Measurements from ENCODE around the gene LRRC14B.

The LRRC14B gene

DNA sequence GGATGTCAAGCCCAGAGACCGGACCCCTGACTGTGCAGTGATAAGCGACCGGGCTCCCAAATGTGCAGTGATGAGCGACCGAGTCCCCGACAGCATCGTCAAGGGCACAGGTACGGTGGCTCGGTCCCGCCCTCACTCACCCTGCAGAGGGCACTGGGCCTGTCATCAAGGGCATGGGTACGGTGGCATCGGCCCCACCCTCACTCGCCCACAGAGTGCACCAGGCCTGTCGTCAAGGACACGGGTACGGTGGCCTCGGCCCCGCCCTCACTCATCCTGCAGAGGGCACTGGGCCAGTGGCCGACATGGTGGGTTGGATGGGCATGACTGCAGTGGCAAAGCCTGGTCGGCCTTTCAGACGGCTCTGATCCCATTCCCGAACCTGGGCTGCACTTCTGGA lies 9.7 kb upstream of the LRRC14B start:
- DNase-seq (ENCODE audit: low read depth) = no peak
- TF ChIP-seq, protein P1, sequence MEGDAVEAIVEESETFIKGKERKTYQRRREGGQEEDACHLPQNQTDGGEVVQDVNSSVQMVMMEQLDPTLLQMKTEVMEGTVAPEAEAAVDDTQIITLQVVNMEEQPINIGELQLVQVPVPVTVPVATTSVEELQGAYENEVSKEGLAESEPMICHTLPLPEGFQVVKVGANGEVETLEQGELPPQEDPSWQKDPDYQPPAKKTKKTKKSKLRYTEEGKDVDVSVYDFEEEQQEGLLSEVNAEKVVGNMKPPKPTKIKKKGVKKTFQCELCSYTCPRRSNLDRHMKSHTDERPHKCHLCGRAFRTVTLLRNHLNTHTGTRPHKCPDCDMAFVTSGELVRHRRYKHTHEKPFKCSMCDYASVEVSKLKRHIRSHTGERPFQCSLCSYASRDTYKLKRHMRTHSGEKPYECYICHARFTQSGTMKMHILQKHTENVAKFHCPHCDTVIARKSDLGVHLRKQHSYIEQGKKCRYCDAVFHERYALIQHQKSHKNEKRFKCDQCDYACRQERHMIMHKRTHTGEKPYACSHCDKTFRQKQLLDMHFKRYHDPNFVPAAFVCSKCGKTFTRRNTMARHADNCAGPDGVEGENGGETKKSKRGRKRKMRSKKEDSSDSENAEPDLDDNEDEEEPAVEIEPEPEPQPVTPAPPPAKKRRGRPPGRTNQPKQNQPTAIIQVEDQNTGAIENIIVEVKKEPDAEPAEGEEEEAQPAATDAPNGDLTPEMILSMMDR (IDR thresholded peaks at IDR 0.05; ENCODE audit: low read length, missing control alignments) = no peak
- H3K4me3 ChIP-seq (replicated peaks; ENCODE audit: low read depth, low read length) = no peak overlapping the region

DNA sequence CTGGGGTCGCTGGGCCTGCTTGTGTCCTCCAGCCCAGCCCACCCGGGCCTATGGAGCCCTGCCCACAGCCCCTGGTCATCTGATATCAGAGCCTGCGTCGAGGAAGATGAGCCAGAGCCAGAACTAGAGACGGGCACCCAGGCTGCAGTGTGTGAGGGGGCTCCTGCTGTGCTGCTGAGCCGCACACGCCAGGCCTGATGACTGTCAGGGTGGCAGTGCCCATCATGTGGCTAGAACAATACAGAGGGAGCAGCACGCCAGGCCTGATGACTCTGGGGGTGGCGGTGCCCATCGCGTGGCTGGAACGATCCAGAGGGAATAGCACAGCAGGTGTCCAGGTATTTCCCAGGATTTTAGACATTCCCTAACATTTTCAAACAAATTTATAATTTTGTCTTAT lies 9.2 kb upstream of the LRRC14B start:
- TF ChIP-seq, protein P1 (IDR thresholded peaks at IDR 0.05; ENCODE audit: low read length, missing control alignments) = no peak
- H3K4me3 ChIP-seq (replicated peaks; ENCODE audit: low read depth, low read length) = no peak overlapping the region
- no peak for DNase-seq (ENCODE audit: low read depth)

DNA sequence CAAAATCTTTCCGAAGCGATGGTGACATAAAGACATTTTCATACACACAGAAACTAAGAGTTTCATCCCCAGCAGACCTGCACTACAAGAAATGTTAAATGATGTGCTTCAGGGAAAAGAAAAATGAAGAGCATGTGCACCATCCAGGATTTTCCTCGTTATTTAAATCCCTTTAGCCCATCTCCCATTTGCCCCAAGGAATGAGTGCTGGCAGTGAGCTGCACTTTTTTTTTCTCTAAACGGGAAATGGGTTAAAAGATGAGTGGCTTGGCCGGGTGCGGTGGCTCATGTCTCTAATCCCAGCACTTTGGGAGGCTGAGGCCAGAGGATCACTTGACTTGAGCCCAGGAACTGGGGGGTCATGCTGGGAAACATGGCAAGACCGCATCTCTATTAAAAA lies 6.8 kb upstream of the LRRC14B start:
- no peak for DNase-seq (ENCODE audit: low read depth)
- no peak overlapping the region for H3K4me3 ChIP-seq (replicated peaks; ENCODE audit: low read depth, low read length)
- TF ChIP-seq, protein P1 (IDR thresholded peaks at IDR 0.05; ENCODE audit: low read length, missing control alignments) = no peak

DNA sequence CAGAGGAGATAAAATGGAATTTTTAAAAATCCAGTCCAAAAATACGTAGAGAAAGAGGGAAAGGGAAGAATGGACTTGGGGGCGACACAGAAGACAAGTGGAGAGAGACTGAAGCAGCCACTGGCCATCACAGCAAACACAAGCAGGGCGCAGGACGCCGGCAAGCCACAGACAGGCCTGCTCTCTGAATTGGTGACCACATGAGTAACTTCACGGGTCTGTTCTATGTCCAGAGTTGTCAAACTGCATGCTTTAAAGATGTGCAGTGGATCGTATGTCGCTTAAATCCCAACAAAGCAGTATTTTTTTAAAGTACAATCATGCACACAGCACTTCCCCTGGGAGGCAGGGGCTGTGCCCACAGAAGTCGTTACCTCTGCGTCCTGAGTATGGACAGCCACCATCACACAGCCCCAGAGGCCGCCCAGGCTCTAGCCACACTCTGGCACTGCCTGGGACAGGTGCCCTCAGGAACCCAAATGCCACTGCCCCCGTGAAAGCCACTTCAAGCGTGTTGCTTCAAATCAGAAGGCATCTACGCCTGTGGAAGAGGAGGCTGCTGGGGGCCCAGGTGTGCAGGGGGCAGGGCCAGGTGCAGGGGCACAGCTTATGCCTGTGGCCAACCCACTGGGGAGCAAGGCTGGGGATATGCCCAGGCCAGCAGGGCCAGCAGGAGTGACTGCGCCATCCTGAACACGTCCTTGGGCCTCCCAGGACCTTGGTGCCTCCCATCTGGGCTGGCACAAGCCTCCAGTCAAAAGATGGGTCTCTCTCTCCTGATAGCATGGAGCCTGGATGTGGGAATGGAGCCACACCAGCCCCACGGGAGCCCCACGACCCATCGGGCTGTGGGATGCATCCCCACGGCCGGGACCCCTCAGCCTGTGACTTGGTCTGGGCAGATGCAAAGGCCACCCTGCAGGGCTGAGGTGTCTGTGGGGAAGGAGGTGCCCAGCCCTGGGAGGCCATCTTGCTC lies 5.9 kb upstream of the LRRC14B start:
- no peak overlapping the region for H3K4me3 ChIP-seq (replicated peaks; ENCODE audit: low read depth, low read length)
- TF ChIP-seq, protein P1 (IDR thresholded peaks at IDR 0.05; ENCODE audit: low read length, missing control alignments) = no peak
- DNase-seq (ENCODE audit: low read depth) = no peak

DNA sequence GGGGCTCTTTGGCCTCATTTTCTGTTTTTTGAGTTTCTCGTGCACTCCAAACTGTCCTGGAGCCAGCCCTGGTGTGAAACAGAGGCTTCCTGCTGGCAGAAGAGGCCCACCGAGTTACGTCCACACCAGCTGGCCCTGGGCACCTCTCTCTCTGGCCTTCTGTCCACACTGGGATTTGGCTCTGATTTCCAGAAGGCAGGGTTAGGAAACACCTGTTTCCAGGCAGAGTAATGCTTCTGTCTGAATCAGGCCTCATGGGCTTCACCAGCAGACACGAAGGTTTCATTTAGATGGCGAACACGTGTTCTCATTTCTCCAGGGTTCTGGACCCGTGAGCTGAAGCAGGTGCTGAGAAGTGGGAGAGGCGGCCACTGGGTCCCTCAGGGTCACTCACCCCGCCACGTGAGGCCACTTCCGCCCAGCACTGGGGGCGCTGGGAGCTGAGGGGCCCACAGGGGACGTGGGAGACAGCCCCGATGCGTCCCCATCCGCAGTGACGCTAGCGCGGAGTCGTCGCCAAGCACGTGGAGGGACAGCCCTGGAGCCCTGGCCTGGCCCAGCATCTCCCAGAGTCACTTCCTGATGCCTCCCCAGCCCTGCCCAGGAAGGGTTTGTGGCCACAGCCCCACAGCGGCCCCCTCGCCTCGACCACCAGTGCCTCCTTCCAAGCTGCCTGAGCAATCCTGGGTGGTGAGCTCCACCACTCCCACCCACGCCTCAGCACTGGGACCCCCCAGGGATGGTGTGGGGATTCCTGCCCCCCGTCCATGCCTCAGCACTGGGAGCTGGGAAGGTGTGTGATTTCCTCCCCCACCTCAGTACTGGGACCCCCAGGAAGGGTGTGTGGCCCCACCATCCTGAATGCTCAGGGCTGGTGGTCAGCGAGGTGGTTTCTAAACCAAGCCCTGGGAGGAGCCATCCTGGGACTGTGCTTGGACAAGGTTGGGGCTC lies 4.9 kb upstream of the LRRC14B start:
- TF ChIP-seq, protein P1 (IDR thresholded peaks at IDR 0.05; ENCODE audit: low read length, missing control alignments) = no peak
- H3K4me3 ChIP-seq (replicated peaks; ENCODE audit: low read depth, low read length) = no peak overlapping the region
- no peak for DNase-seq (ENCODE audit: low read depth)

DNA sequence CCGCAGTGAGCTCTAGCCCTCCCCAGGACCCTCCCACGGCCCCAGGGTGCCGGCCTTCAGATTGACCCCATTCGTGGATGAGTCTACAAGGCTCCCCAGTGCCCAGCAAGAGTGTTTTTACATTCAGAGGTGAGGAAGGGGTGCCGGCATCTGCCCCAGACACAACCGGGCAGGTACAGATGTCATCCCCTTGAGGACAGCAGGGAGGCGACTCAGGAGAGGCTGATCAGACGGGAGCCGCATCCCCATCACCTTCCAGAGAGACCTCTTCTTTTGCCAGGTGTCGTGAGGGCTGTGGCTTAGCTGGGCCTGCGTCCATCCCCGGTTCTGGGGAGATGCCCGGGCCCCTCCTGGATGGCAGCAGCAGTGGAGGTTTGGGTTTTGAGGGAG lies 4.3 kb upstream of the LRRC14B start:
- no peak overlapping the region for H3K4me3 ChIP-seq (replicated peaks; ENCODE audit: low read depth, low read length)
- no peak for DNase-seq (ENCODE audit: low read depth)
- TF ChIP-seq, protein P1 (IDR thresholded peaks at IDR 0.05; ENCODE audit: low read length, missing control alignments) = no peak
